BLaER1 (cell line): ENCODE data around the gene BLM.
A peak's percentile ranks its signal among the peaks of the same experiment; 100 is the strongest.
"Not testable (repeated sequence)": the region's sequence is repeated elsewhere in the genome, so short reads cannot be mapped to it uniquely, and the experiment has no call there.

ENCODE experiments used
- H3K27ac ChIP-seq: shearing (Covaris generic); formaldehyde crosslinking; 2 replicates; pipeline ENCODE4 v1.8.1; 2022
- H3K27me3 ChIP-seq: shearing (Covaris generic); formaldehyde crosslinking; 2 replicates; pipeline ENCODE4 v1.8.1; 2022
- H3K36me3 ChIP-seq: shearing (Covaris generic); formaldehyde crosslinking; 2 replicates; pipeline ENCODE4 v1.8.1; 2022
- H3K4me1 ChIP-seq: shearing (Covaris generic); formaldehyde crosslinking; 2 replicates; pipeline ENCODE4 v1.8.1; 2022
- H3K4me2 ChIP-seq: shearing (Covaris generic); formaldehyde crosslinking; 2 replicates; pipeline ENCODE4 v1.8.1; 2022
- H3K4me3 ChIP-seq: shearing (Covaris generic); formaldehyde crosslinking; 2 replicates; pipeline ENCODE4 v1.8.1; 2022
- H3K9ac ChIP-seq: shearing (Covaris generic); formaldehyde crosslinking; 2 replicates; pipeline ENCODE4 v1.8.1; 2022
- H3K9me3 ChIP-seq: shearing (Covaris generic); formaldehyde crosslinking; 2 replicates; pipeline ENCODE4 v1.8.1; 2022
- H4K20me1 ChIP-seq: shearing (Covaris generic); formaldehyde crosslinking; 2 replicates; pipeline ENCODE4 v1.8.1; 2022
- Cebpa-rat ChIP-seq: shearing (Covaris generic); IDR thresholded peaks from 2 replicates; pipeline ENCODE4 v1.8.1; 2022

Gene BLM

GRCh38 chr15:90837094-90837493, 119.9 kb downstream of the BLM start:
- Histone ChIP-seq H3K9ac (no peak overlapping the region), H3K4me2 (peak overlapping the region; percentile 90), H3K4me3 (no peak overlapping the region), H3K9me3 (no peaks in the 10 kb centered on the region), H3K27ac (no peak overlapping the region), H3K4me1 (peaks cover 52% of the 10 kb centered on the region), H4K20me1 (no peaks in the 10 kb centered on the region), H3K27me3 (no peaks in the 10 kb centered on the region), H3K36me3 (0 out of 2 replicates have a peak, but pooled peaks cover 5% of the 10 kb centered on the region)
- no peak for TF ChIP-seq Cebpa-rat

- peaks cover 52% of the 10 kb centered on the region for H3K4me1 ChIP-seq
- no peaks in the 10 kb centered on the region for H3K9me3 ChIP-seq
- no peak overlapping the region; the same call in 1 of the 2 replicates for H3K27ac ChIP-seq
- no peak overlapping the region for H3K4me3 ChIP-seq
- no peak for TF ChIP-seq Cebpa-rat
- H3K27me3 ChIP-seq, result no peaks in the 10 kb centered on the region
- peaks cover 14% of the 10 kb centered on the region; the same call in 1 of the 2 replicates for H3K36me3 ChIP-seq
- H4K20me1 ChIP-seq, result no peaks in the 10 kb centered on the region
- H3K4me2 ChIP-seq, result peak overlapping the region; percentile 90
- no peak overlapping the region for H3K9ac ChIP-seq
Measured at GRCh38 chr15:90838139-90838538, 121.0 kb downstream of the BLM start.

DNA sequence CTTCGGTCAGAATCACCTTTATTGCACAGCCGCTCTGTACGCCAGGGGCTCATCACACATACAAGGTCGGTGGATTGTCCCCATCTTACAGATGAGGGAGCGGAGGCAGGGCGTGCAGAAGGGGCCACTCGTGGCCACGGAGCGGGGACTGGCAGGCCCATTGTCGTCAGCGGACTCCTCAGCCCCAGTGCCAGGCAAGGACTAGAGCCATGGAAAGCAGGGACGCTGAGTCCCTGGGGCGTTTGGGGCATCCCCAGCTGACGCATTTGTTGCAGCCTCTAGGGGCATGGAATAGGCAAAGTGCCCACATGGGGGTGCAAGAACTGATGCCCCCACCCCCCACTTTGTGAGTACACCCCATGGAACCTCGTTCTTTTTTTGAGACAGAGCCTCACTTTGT, 121.4 kb downstream of the BLM start:
- TF ChIP-seq Cebpa-rat, result no peak
- Histone ChIP-seq H3K4me2 (peak overlapping the region; percentile 90), H4K20me1 (no peaks in the 10 kb centered on the region), H3K9ac (no peak overlapping the region), H3K9me3 (no peaks in the 10 kb centered on the region), H3K36me3 (peaks cover 17% of the 10 kb centered on the region; the same call in 1 of the 2 replicates), H3K27me3 (no peaks in the 10 kb centered on the region), H3K4me1 (peaks cover 52% of the 10 kb centered on the region), H3K4me3 (no peak overlapping the region), H3K27ac (no peak overlapping the region; the same call in 1 of the 2 replicates)

- H3K27me3 ChIP-seq, result no peaks in the 10 kb centered on the region
- peaks cover 18% of the 10 kb centered on the region; the same call in 1 of the 2 replicates for H3K36me3 ChIP-seq
- TF ChIP-seq Cebpa-rat, result no peak
- H3K4me1 ChIP-seq, result peaks cover 53% of the 10 kb centered on the region
- no peaks in the 10 kb centered on the region for H3K9me3 ChIP-seq
- peak overlapping the region; percentile 90 for H3K4me2 ChIP-seq
- peak overlapping the region; percentile 64 for H3K4me3 ChIP-seq
- no peaks in the 10 kb centered on the region for H4K20me1 ChIP-seq
- peak overlapping the region; percentile 81 for H3K9ac ChIP-seq
- H3K27ac ChIP-seq, result peak overlapping the region; percentile 91
Measured at GRCh38 chr15:90839187-90840071, 122.3 kb downstream of the BLM start.

GRCh38 chr15:90840157-90840855, 123.2 kb downstream of the BLM start:
- Histone ChIP-seq H3K4me1 (peaks cover 62% of the 10 kb centered on the region), H4K20me1 (peaks cover under 1% of the 10 kb centered on the region; the same call in 1 of the 2 replicates), H3K4me2 (peak overlapping the region; percentile 90), H3K36me3 (peaks cover 18% of the 10 kb centered on the region; the same call in 1 of the 2 replicates), H3K4me3 (peak overlapping the region; percentile 64), H3K9me3 (no peaks in the 10 kb centered on the region), H3K27ac (peak overlapping the region; percentile 91), H3K27me3 (no peaks in the 10 kb centered on the region), H3K9ac (peak overlapping the region; percentile 81)
- no peak for TF ChIP-seq Cebpa-rat

- peaks cover 18% of the 10 kb centered on the region; the same call in 1 of the 2 replicates for H3K36me3 ChIP-seq
- H3K9me3 ChIP-seq, result no peaks in the 10 kb centered on the region
- no peaks in the 10 kb centered on the region for H3K27me3 ChIP-seq
- peaks cover 66% of the 10 kb centered on the region for H3K4me1 ChIP-seq
- TF ChIP-seq Cebpa-rat, result no peak
- H3K27ac ChIP-seq, result no peak overlapping the region
- H3K4me2 ChIP-seq, result peak overlapping the region; percentile 90
- peaks cover 6% of the 10 kb centered on the region; the same call in 1 of the 2 replicates for H4K20me1 ChIP-seq
- H3K4me3 ChIP-seq, result no peak overlapping the region; the same call in 1 of the 2 replicates
- no peak overlapping the region; the same call in 1 of the 2 replicates for H3K9ac ChIP-seq
Measured at GRCh38 chr15:90840954-90841353, 123.8 kb downstream of the BLM start.

- no peak overlapping the region for H3K9ac ChIP-seq
- H3K36me3 ChIP-seq, result peaks cover 18% of the 10 kb centered on the region; the same call in 1 of the 2 replicates
- 0 out of 2 replicates have a peak overlapping the region, but pooled peaks have one; percentile 55 for H3K27ac ChIP-seq
- peak overlapping the region; percentile 47 for H3K4me2 ChIP-seq
- peaks cover 6% of the 10 kb centered on the region; the same call in 1 of the 2 replicates for H4K20me1 ChIP-seq
- H3K9me3 ChIP-seq, result no peaks in the 10 kb centered on the region
- no peaks in the 10 kb centered on the region for H3K27me3 ChIP-seq
- H3K4me3 ChIP-seq, result no peak overlapping the region
- H3K4me1 ChIP-seq, result peaks cover 30% of the 10 kb centered on the region
- no peak for TF ChIP-seq Cebpa-rat
Measured at GRCh38 chr15:90844696-90845095, 127.5 kb downstream of the BLM start.

DNA sequence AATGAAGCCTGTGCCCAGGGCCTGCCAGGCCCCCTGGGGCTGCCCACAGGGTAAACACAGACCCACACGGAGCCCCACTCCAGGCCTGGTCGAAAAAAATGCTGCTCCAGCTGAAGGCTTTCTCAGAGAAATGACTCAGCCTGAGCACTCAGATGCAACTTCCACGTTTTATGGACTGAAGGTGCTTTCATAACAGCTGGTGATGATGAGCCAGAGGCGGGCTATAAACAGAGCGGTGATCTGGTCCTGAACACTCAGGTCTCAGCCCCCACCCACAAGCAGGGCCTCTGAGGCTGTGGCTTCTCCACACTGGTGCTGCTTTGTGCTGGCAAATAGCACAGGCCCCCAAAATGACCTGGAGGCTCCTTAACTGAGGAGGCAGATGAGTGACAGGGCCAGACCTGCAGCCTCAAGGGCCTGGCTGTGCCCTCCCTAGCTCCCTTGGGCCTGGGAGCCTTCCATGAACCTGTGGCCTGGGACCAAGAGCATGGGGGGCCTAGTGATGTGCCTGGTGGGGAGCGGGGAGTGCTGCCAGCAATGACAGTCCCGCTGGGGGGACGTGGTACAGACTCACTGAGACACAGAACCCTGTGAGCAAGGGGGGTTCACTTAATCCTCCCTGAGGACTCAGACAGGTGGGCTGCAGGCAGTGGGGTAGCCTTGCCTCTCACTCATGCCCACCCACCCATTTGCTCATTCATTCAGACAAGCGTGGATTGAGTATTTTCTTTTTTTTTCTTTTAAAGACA, 128.2 kb downstream of the BLM start:
- Histone ChIP-seq H3K27me3 (no peaks in the 10 kb centered on the region), H3K27ac (0 out of 2 replicates have a peak overlapping the region, but pooled peaks have one; percentile 55), H3K4me1 (peaks cover 23% of the 10 kb centered on the region), H3K9me3 (no peaks in the 10 kb centered on the region), H3K4me3 (no peak overlapping the region), H3K4me2 (peak overlapping the region; percentile 47), H3K36me3 (peaks cover 18% of the 10 kb centered on the region; the same call in 1 of the 2 replicates), H4K20me1 (peaks cover 6% of the 10 kb centered on the region; the same call in 1 of the 2 replicates), H3K9ac (no peak overlapping the region)
- no peak for TF ChIP-seq Cebpa-rat

GRCh38 chr15:90849424-90849823, 132.3 kb downstream of the BLM start:
- Histone ChIP-seq H3K4me1 (peaks cover 50% of the 10 kb centered on the region), H4K20me1 (peaks cover 16% of the 10 kb centered on the region)
- H3K27me3 ChIP-seq, H3K4me2 ChIP-seq, H3K27ac ChIP-seq, H3K36me3 ChIP-seq, H3K4me3 ChIP-seq, H3K9me3 ChIP-seq, H3K9ac ChIP-seq: not testable (repeated sequence)
